Measurements from ENCODE around the gene CBX6. TPM values are rescaled to one million over a fixed set of nuclear protein-coding genes. Genes with fewer than 3 reads are reported as not detected.

Gene CBX6
- total RNA-seq, 2 experiments from 2014 or later, result 45.2 to 67.2 TPM

GRCh38 chr22:38820020-38820419 is 52.0 kb downstream of the CBX6 start:
- CTCF ChIA-PET (ENCODE audit: unreplicated experiment), result no interaction called here
- intact Hi-C loops (cut with micrococcal nuclease; ENCODE audit: unreplicated experiment), result loop anchor here (10.0 kb wide), 1 partner anchor 95 kb away; no protein-coding TSS in a partner anchor

GRCh38 chr22:38819387-38819940 is 52.6 kb downstream of the CBX6 start:
- DNase-seq (ENCODE audit: low spot score), result no peak
- CTCF ChIA-PET (ENCODE audit: unreplicated experiment), result no interaction called here
- Histone ChIP-seq H3K4me1 (ENCODE audit: insufficient read depth, low read length, poor library complexity, severe bottlenecking) (no peaks in the 10 kb centered on the region), H4K20me1 (ENCODE audit: insufficient read depth, low read length) (no peaks in the 10 kb centered on the region), H3K27ac (ENCODE audit: low read depth, low read length, poor library complexity, severe bottlenecking) (no peak overlapping the region), H3K36me3 (ENCODE audit: insufficient read depth, low read length) (no peaks in the 10 kb centered on the region), H2AFZ (ENCODE audit: low read length) (no peak overlapping the region), H3K79me2 (ENCODE audit: insufficient read depth, low read depth, low read length) (no peaks in the 10 kb centered on the region), H3K4me2 (ENCODE audit: low read length) (no peak overlapping the region), H3K9me3 (ENCODE audit: low read length) (no peaks in the 10 kb centered on the region), H3K9me2 (ENCODE audit: insufficient read depth, low read length) (no peaks in the 10 kb centered on the region), H3K4me3 (ENCODE audit: low read depth, low read length, poor library complexity, severe bottlenecking) (no peak overlapping the region)
- intact Hi-C loops (cut with micrococcal nuclease; ENCODE audit: unreplicated experiment), result no loop called here
- TF ChIP-seq CTCF (conservative IDR thresholded peaks at IDR 0.05; ENCODE audit: low read length) (no peak), EZH2phosphoT487 (IDR thresholded peaks at IDR 0.05; ENCODE audit: borderline replicate concordance, low read depth, low read length) (no peak)
- BruUV-seq (replicated peaks), result no TSS peak
- POLR2A ChIA-PET, result no interaction called here

More at GRCh38 chr22:38820020-38820419, 52.0 kb downstream of the CBX6 start:
- Histone ChIP-seq H2AFZ (ENCODE audit: low read length) (no peak overlapping the region), H3K4me1 (ENCODE audit: insufficient read depth, low read length, poor library complexity, severe bottlenecking) (no peaks in the 10 kb centered on the region), H3K9me3 (ENCODE audit: low read length) (no peaks in the 10 kb centered on the region), H4K20me1 (ENCODE audit: insufficient read depth, low read length) (no peaks in the 10 kb centered on the region), H3K36me3 (ENCODE audit: insufficient read depth, low read length) (no peaks in the 10 kb centered on the region), H3K27ac (ENCODE audit: low read depth, low read length, poor library complexity, severe bottlenecking) (no peak overlapping the region), H3K79me2 (ENCODE audit: insufficient read depth, low read depth, low read length) (no peaks in the 10 kb centered on the region), H3K9me2 (ENCODE audit: insufficient read depth, low read length) (no peaks in the 10 kb centered on the region), H3K4me3 (ENCODE audit: low read depth, low read length, poor library complexity, severe bottlenecking) (no peak overlapping the region), H3K4me2 (ENCODE audit: low read length) (no peak overlapping the region)
- POLR2A ChIA-PET, result no interaction called here
- TF ChIP-seq EZH2phosphoT487 (IDR thresholded peaks at IDR 0.05; ENCODE audit: borderline replicate concordance, low read depth, low read length) (no peak), CTCF (conservative IDR thresholded peaks at IDR 0.05; ENCODE audit: low read length) (no peak)
- no peak for DNase-seq (ENCODE audit: low spot score)
- BruUV-seq (replicated peaks), result no TSS peak

- H3K4me3 ChIP-seq (ENCODE audit: low read depth, low read length, poor library complexity, severe bottlenecking), result no peak overlapping the region
Observed at GRCh38 chr22:38817196-38817595, 54.8 kb downstream of the CBX6 start.

More at GRCh38 chr22:38817196-38817595, 54.8 kb downstream of the CBX6 start:
- no peak overlapping the region for H3K27ac ChIP-seq (ENCODE audit: low read depth, low read length, poor library complexity, severe bottlenecking)
- ChIA-PET CTCF (ENCODE audit: unreplicated experiment) (no interaction called here), POLR2A (no interaction called here)
- no peaks in the 10 kb centered on the region for H3K79me2 ChIP-seq (ENCODE audit: insufficient read depth, low read depth, low read length)
- intact Hi-C loops (cut with micrococcal nuclease; ENCODE audit: unreplicated experiment), result no loop called here
- no peaks in the 10 kb centered on the region for H3K9me3 ChIP-seq (ENCODE audit: low read length)
- H2AFZ ChIP-seq (ENCODE audit: low read length), result no peak overlapping the region
- H3K4me1 ChIP-seq (ENCODE audit: insufficient read depth, low read length, poor library complexity, severe bottlenecking), result no peaks in the 10 kb centered on the region
- H3K36me3 ChIP-seq (ENCODE audit: insufficient read depth, low read length), result no peaks in the 10 kb centered on the region
- TF ChIP-seq CTCF (conservative IDR thresholded peaks at IDR 0.05; ENCODE audit: low read length) (no peak), EZH2phosphoT487 (IDR thresholded peaks at IDR 0.05; ENCODE audit: borderline replicate concordance, low read depth, low read length) (no peak)
- no peaks in the 10 kb centered on the region for H3K9me2 ChIP-seq (ENCODE audit: insufficient read depth, low read length)
- no peak for DNase-seq (ENCODE audit: low spot score)
- H4K20me1 ChIP-seq (ENCODE audit: insufficient read depth, low read length), result no peaks in the 10 kb centered on the region
- no TSS peak for BruUV-seq (replicated peaks)
- no peak overlapping the region for H3K4me2 ChIP-seq (ENCODE audit: low read length)

Measured in OCI-LY7 (cell line).